Transverse colon (tissue), 4 donors: Measurements from ENCODE around the gene GMPPB.

Experiments
- EP300 ChIP-seq: sonication (generic); formaldehyde crosslinking; IDR thresholded peaks from one replicate; pipeline ENCODE4 v1.6.1; 2017; ENCODE audit warnings: antibody characterized with exemption, low read depth
- POLR2A ChIP-seq: fragments of 450-650 bp; IDR thresholded peaks from one replicate; pipeline ENCODE4 v1.6.1; 2016; ENCODE audit warnings: antibody characterized with exemption, mild to moderate bottlenecking, moderate library complexity
- POLR2AphosphoS5 ChIP-seq, 3 donors: sonication (generic); formaldehyde crosslinking; IDR thresholded peaks; one replicate each; pipeline ENCODE4 v1.6.1; 2016; ENCODE audit warnings: antibody characterized with exemption in 3 of 3
- TF ChIP-seq, protein P1 (sequence below), 5 experiments: fragments of 200-600 bp in 3 of 5; fragments of 450-650 bp in 2 of 5; sonication (generic) in 3 of 5; IDR thresholded peaks; 1 replicate in 2 of 5; 2 replicates in 3 of 5; pipeline ENCODE4 v1.5.1; 2016 to 2017; ENCODE audit warnings: antibody characterized with exemption in 5 of 5, inconsistent platforms in 3 of 5, mild to moderate bottlenecking in 2 of 5, moderate library complexity in 1 of 5

DNA sequence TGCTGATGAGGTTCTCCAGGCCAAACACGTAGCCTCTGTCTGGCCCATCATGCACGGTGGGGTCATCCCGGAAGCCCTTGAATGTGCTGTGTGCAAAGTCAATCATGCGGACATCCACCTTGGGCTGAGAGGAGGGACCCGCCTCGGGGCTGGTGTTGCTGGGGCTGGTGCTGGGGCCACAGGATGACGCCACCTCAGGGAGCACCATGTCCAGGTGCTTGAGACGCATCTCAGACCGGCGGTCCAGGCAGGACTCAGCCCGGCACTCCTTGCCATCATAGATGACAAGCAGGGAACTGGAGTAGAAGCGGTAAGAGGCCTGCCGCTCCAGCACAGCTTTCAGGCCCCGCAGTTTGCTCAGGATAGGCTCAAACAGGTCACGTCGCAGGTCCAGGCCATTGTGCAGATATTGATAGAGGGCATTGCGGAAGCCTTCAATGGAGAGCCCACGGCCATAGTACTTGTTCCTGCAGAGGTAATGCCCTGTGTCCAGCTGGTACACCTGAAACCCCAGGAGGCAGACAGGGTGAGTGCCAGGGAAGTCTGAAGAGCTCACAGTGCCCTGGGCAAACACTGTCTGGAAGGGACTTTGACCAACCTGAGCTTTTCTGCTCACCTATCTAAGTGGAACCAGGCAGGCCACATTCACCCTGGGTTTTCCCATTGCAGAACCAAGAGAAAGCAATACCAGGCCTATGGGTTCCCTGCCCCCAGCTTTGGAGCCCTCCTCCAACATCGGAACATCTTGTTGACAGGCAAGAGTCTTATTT is 3.6 kb upstream of the GMPPB start:
- no peak for TF ChIP-seq POLR2A
- TF ChIP-seq, protein P1, sequence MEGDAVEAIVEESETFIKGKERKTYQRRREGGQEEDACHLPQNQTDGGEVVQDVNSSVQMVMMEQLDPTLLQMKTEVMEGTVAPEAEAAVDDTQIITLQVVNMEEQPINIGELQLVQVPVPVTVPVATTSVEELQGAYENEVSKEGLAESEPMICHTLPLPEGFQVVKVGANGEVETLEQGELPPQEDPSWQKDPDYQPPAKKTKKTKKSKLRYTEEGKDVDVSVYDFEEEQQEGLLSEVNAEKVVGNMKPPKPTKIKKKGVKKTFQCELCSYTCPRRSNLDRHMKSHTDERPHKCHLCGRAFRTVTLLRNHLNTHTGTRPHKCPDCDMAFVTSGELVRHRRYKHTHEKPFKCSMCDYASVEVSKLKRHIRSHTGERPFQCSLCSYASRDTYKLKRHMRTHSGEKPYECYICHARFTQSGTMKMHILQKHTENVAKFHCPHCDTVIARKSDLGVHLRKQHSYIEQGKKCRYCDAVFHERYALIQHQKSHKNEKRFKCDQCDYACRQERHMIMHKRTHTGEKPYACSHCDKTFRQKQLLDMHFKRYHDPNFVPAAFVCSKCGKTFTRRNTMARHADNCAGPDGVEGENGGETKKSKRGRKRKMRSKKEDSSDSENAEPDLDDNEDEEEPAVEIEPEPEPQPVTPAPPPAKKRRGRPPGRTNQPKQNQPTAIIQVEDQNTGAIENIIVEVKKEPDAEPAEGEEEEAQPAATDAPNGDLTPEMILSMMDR (IDR thresholded peaks at IDR 0.05), result no peak
- TF ChIP-seq POLR2AphosphoS5 (IDR thresholded peaks at IDR 0.05), result no peak
- no peak for TF ChIP-seq EP300
